Activated T-helper 2 cell treated with anti-CD3 and anti-CD28 coated beads, Interferon-gamma antibody, Interleukin-2, Interleukin-4, amounts not matched to agents 10 μg/mL and 5 μg/mL and 100 μg/mL, durations not matched to agents 14 hours and 24 hours and 36 hours (primary cell): ENCODE results near the gene MYEF2. TPM values are rescaled to one million over a fixed set of nuclear protein-coding genes. Genes with fewer than 3 reads are reported as not detected.

Experiments used
- DNase-seq: peaks from one replicate; pipeline ENCODE4 v3.0.0; 2021; ENCODE audit warnings: low spot score
- H3K27ac Mint-ChIP-seq: one replicate; pipeline ENCODE4 v1.8.0; 2021; ENCODE audit warnings: mixed read lengths
- H3K27me3 Mint-ChIP-seq: one replicate; pipeline ENCODE4 v1.8.0; 2021; ENCODE audit warnings: low read depth, mixed read lengths
- H3K36me3 Mint-ChIP-seq: one replicate; pipeline ENCODE4 v1.8.0; 2021; ENCODE audit warnings: low read depth, mixed read lengths
- H3K4me1 Mint-ChIP-seq: one replicate; pipeline ENCODE4 v1.8.0; 2021; ENCODE audit warnings: low read depth, mixed read lengths
- H3K4me3 Mint-ChIP-seq: one replicate; pipeline ENCODE4 v1.8.0; 2021; ENCODE audit warnings: low read depth, mild to moderate bottlenecking, moderate library complexity, mixed read lengths
- H3K9me3 Mint-ChIP-seq: one replicate; pipeline ENCODE4 v1.8.0; 2021; ENCODE audit warnings: mixed read lengths
- intact Hi-C: fragments of 100-400 bp; cut with micrococcal nuclease; formaldehyde crosslinking; loops from one replicate; pipeline ENCODE4 v1.15.1; 2023
- total RNA-seq: library from RNA; stranded (reverse); gene quantifications from 2 replicates; pipeline ENCODE4 v1.2.3, GENCODE V29; 2022

The MYEF2 gene, protein sequence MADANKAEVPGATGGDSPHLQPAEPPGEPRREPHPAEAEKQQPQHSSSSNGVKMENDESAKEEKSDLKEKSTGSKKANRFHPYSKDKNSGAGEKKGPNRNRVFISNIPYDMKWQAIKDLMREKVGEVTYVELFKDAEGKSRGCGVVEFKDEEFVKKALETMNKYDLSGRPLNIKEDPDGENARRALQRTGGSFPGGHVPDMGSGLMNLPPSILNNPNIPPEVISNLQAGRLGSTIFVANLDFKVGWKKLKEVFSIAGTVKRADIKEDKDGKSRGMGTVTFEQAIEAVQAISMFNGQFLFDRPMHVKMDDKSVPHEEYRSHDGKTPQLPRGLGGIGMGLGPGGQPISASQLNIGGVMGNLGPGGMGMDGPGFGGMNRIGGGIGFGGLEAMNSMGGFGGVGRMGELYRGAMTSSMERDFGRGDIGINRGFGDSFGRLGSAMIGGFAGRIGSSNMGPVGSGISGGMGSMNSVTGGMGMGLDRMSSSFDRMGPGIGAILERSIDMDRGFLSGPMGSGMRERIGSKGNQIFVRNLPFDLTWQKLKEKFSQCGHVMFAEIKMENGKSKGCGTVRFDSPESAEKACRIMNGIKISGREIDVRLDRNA
- 36.3 and 37.7 TPM in 2 replicates for total RNA-seq

DNA sequence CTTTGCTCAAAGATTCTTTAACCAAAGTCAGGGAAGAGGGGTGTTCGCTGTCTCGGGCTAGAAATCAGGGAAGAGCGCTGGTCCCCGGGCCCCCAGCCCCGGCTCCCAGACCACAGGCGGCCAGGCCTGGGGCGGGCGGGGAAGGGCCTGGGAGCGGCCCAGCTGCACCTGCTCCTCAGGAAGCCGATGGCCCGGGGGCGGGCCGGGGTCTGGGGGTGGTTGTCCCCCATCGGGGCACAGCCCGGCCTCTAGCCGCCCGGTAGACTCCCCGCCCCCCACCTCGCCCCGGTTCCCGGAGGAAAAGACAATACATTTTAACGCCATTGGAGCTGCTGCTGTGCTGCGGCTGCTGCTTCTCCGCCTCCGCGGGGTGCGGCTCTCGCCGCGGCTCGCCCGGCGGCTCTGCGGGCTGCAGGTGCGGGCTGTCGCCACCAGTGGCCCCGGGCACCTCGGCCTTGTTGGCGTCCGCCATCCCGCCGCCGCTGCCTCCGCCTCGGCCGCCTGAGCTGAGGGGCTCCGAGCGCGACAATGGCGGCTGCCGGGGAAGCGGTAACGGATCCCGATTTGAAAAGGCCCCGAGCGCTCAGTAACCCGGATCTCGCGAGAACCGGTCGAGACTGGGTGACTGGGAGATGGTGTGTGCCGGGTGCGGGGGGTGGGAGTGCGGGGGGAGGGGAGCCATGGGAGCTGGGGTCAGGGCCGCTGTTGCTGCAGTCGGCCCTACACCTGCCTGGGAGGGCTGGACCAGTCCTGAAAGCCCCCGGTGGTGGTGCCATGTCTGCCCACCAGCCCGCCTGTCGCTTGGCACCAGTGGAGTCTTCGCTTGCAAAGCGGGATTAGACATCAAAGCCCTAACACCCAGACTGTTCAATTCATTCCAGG lies at the start of gene MYEF2:
TSS of gene MYEF2 (minus strand) at position 530 of the 882 bp plus-strand sequence. CDS start at position 472, 58 bp downstream.
- Mint-ChIP-seq H3K36me3 (peaks cover 27% of the 10 kb centered on the region), H3K27ac (peak within 1 kb of the TSS; percentile 93), H3K27me3 (peaks cover 17% of the 10 kb centered on the region), H3K4me3 (peak within 1 kb of the TSS; percentile 90), H3K4me1 (peaks cover 18% of the 10 kb centered on the region), H3K9me3 (peaks cover 18% of the 10 kb centered on the region)
- intact Hi-C loops, result loop anchor here (5.0 kb wide), 1 partner anchor 154 kb away; the partner anchor contains the start of gene DUT
- peak; percentile 73 for DNase-seq

DNA sequence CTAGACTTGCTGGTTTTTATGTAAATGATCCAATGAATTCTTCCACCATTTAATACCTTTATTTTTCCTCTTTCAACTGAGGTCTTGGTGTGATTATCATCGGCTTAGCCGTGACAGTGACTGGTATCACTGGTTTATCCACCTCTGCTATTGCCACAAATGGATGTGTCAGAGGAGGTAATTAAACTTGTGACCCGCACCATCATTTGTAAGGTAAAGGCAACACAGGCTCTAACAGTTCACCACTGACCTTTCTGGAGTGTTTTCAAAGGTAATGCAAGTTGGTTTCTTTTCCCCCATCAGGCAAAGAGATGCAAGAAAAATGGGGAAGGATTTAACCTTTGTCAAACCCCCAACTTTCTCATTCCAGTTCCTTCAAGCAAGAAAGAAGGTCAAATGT lies 47.7 kb upstream of the MYEF2 start:
- Mint-ChIP-seq H3K4me3 (no peak overlapping the region), H3K4me1 (no peaks in the 10 kb centered on the region), H3K36me3 (no peaks in the 10 kb centered on the region), H3K27me3 (peaks cover 4% of the 10 kb centered on the region), H3K9me3 (no peaks in the 10 kb centered on the region), H3K27ac (no peak overlapping the region)
- no peak for DNase-seq
- intact Hi-C loops, result no loop called here

DNA sequence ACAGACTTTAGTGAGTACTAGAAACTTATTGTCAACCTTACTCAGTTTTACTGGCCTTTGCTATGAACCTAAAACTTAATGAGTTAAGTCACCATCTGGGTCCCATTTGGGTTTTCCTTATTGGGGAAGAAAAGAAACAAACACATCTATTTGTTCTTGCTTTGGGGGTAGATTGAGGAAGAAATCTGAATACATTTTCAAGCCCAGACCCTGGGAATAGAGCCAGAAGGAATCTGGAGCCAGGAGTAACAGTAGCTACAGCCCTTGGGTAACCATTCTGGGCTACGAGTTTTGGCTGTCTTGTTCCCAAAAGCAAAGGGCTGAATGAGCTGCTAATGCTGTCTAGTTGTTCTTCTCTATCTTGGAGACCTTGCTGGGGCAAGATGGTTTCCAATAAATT lies 44.5 kb upstream of the MYEF2 start:
- intact Hi-C loops, result no loop called here
- peaks cover 6% of the 10 kb centered on the region for H3K27me3 Mint-ChIP-seq
- DNase-seq, result no peak
- no peak overlapping the region for H3K4me3 Mint-ChIP-seq
- no peaks in the 10 kb centered on the region for H3K36me3 Mint-ChIP-seq
- H3K27ac Mint-ChIP-seq, result no peak overlapping the region
- no peaks in the 10 kb centered on the region for H3K9me3 Mint-ChIP-seq
- H3K4me1 Mint-ChIP-seq, result no peaks in the 10 kb centered on the region

DNA sequence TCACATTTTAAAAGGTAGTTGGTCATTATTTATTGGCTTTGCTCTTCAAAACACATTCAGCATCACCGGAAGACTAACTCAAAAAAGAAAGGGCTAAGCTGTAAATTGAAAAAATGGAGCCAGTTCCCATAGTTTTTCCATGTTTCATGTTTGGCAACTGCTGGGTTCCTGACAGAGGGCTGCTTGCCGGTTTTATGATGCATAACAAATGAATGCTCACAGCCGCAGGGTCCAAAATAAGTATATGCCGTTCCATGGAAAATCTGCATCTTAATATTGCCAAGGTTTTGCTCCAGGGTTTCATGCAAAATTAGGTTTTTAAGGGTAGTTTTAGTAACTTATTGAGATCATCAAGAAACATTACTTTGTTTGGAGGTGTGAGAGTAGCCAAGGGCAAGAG lies 43.8 kb upstream of the MYEF2 start:
- intact Hi-C loops, result no loop called here

DNA sequence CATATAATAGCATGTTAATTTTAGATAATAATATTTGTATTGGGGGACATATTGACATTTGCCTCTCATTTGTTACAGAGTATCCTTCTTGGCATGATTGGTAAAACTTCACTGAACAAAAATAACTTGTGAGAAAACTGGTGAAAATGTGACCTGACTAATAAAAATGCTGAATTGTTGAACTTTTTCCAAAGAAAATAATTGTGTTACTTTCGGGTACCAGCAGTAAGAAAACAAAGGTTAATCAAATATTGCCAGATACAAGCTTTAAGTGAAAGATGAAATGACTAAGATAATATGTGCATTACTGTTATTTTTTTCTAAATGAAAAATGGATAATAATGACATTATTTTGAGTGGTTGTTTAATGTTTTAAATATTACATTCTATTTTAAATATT lies 43.2 kb upstream of the MYEF2 start:
- Mint-ChIP-seq H3K9me3 (no peaks in the 10 kb centered on the region), H3K27ac (no peak overlapping the region), H3K4me3 (no peak overlapping the region), H3K4me1 (no peaks in the 10 kb centered on the region), H3K36me3 (no peaks in the 10 kb centered on the region), H3K27me3 (peaks cover 6% of the 10 kb centered on the region)
- intact Hi-C loops, result no loop called here
- DNase-seq, result no peak

More for the DNA sequence above, 43.8 kb upstream of the MYEF2 start:
- DNase-seq, result no peak
- H3K27ac Mint-ChIP-seq, result no peak overlapping the region
- H3K27me3 Mint-ChIP-seq, result peaks cover 6% of the 10 kb centered on the region
- H3K4me1 Mint-ChIP-seq, result no peaks in the 10 kb centered on the region
- no peaks in the 10 kb centered on the region for H3K36me3 Mint-ChIP-seq
- no peak overlapping the region for H3K4me3 Mint-ChIP-seq
- no peaks in the 10 kb centered on the region for H3K9me3 Mint-ChIP-seq

DNA sequence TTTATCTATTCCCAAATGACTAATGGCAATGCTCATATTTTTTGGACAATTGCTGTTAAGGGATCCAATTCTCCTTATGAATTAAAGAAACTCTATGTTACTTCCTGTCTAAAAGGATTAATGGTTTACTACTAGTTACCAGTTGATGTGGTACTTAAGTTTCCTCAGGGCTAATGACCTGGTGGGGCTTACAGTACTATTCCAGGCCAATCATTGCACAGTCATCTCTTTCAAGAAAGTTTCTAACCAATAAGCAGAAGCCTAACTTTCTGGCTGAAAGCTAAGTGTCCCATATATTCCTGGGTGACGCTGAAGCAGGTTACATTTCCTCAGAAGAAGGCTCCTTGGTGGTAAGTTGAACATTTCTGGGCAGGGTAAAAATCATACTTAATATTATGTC lies 27.9 kb upstream of the MYEF2 start, which contains the start of gene SLC12A1:
TSS of gene SLC12A1 (plus strand) at position 322 of the 400 bp plus-strand sequence. CDS start 1,418 bp downstream, outside the sequence.
- no peaks in the 10 kb centered on the region for H3K4me1 Mint-ChIP-seq
- H3K9me3 Mint-ChIP-seq, result no peaks in the 10 kb centered on the region
- intact Hi-C loops, result no loop called here
- no peak for DNase-seq
- no peaks in the 10 kb centered on the region for H3K36me3 Mint-ChIP-seq
- no peak within 1 kb of the TSS for H3K4me3 Mint-ChIP-seq
- H3K27me3 Mint-ChIP-seq, result peaks cover 8% of the 10 kb centered on the region
- H3K27ac Mint-ChIP-seq, result no peak within 1 kb of the TSS

DNA sequence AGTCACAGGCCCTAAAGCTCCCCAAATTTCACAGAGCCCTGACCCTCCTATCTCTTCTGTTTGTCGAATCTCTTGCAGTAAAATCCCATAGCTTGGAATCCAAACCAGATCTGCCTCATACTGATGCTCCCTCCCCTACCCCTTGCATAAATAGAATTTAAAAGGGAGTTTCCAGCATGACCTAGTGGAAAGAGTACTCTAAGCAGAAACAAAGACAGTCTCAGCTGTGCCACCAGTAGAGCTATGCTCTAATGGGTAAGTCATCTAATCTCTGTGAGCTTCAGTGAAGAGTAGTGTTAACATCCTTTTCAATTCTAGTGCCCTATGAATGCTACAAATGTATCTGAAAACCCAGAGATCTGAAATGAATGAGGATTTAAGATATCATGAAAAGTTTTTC lies 24.0 kb upstream of the MYEF2 start:
- H3K4me1 Mint-ChIP-seq, result no peaks in the 10 kb centered on the region
- DNase-seq, result no peak
- H3K4me3 Mint-ChIP-seq, result no peak overlapping the region
- no peak overlapping the region for H3K27ac Mint-ChIP-seq
- H3K36me3 Mint-ChIP-seq, result no peaks in the 10 kb centered on the region
- no peaks in the 10 kb centered on the region for H3K9me3 Mint-ChIP-seq
- peaks cover 12% of the 10 kb centered on the region for H3K27me3 Mint-ChIP-seq
- intact Hi-C loops, result no loop called here

DNA sequence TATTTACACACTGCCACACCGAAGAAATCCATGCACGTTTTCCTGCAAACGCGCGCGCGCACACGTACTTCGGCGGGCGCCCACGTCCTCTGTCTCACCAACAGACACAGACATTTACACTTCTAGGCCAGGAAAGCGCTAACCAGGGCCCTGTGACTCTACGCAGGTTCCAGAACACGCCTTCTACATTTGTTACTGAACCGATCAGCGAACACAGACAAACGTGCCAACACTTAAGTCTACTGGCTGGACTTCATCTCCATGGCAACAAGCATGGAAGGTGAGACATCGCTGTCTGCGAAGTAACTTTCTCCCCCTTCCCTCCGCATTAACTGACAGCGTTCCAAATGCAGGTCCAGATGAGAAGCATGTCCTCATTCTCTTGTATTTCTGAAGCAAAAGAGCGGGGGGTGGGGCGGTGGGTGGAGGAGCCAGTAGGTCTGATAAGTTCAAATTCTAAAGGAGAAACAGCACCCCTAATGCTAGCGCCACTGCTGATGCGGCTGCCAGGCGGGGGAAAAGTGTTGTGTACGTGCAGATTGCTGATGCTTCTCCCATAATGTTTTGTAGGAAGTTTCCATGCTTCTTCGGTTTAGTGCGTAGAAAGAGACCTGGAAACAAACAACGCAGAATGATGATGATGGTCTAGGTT lies 13.6 kb upstream of the MYEF2 start, which contains the start of gene CTXN2:
TSS of gene CTXN2 (plus strand) at position 92 of the 652 bp plus-strand sequence. CDS start 9,636 bp downstream, outside the sequence.
- no peaks in the 10 kb centered on the region for H3K36me3 Mint-ChIP-seq
- DNase-seq, result no peak
- H3K27me3 Mint-ChIP-seq, result peaks cover 32% of the 10 kb centered on the region
- H3K27ac Mint-ChIP-seq, result no peak within 1 kb of the TSS
- H3K4me1 Mint-ChIP-seq, result peaks cover 4% of the 10 kb centered on the region
- H3K4me3 Mint-ChIP-seq, result peak within 1 kb of the TSS; percentile 38
- intact Hi-C loops, result no loop called here
- no peaks in the 10 kb centered on the region for H3K9me3 Mint-ChIP-seq

DNA sequence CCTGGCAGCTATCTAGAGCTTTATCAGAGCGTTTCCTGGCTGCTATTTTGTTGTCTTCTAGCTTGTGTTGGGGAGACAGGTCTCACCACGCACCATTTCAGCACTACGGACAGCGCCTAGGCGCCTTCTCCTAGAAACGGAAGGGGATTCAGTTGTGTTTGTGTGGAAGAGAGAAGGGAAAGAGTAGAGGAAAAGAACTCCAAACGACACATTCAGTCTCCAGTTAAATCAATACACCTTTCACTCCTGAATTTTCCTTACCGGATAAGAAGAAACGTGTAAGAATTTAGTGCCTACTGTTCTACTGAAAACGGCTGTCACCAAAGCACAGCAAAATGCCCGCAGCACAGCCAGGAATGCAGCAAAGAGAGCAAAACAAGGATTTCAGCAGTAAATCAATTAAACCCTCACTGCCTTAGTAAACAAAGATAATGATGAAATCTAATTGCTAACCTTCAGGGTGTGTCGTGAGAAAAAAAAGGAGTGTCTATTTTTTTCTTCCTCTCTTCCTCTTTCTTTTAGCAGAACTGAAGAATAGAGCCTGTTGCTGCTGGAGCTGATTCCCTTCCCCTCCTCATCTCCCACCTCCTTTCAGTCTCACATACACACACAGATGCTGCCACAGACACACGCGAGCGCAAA lies 13.0 kb upstream of the MYEF2 start:
- Mint-ChIP-seq H3K4me1 (peaks cover 4% of the 10 kb centered on the region), H3K9me3 (no peaks in the 10 kb centered on the region), H3K27me3 (peaks cover 34% of the 10 kb centered on the region), H3K36me3 (no peaks in the 10 kb centered on the region), H3K27ac (no peak overlapping the region), H3K4me3 (peak overlapping the region; percentile 38)
- peak; percentile 34 for DNase-seq
- intact Hi-C loops, result no loop called here

DNA sequence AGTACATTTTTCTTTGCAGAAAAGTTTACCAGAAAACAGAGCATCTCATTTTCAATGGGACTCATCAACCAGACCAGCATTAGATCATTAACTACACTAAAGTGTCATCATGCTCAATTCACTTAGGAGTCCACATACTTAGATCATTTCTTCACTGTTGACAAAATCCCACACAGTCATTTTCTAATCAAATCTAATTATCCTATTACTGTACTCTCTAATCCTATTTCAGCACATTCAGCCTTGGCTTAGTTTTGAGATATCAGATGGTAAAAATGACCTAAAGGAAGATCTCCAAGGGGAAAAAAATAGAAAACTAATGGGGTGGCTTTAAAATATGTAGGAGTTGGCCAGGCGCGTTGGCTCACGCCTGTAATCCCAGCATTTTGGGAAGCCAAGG lies 8.2 kb upstream of the MYEF2 start:
- Mint-ChIP-seq H3K27me3 (peaks cover 29% of the 10 kb centered on the region), H3K4me1 (peaks cover under 1% of the 10 kb centered on the region), H3K9me3 (no peaks in the 10 kb centered on the region), H3K36me3 (no peaks in the 10 kb centered on the region), H3K4me3 (no peak overlapping the region), H3K27ac (no peak overlapping the region)
- no peak for DNase-seq
- intact Hi-C loops, result no loop called here

DNA sequence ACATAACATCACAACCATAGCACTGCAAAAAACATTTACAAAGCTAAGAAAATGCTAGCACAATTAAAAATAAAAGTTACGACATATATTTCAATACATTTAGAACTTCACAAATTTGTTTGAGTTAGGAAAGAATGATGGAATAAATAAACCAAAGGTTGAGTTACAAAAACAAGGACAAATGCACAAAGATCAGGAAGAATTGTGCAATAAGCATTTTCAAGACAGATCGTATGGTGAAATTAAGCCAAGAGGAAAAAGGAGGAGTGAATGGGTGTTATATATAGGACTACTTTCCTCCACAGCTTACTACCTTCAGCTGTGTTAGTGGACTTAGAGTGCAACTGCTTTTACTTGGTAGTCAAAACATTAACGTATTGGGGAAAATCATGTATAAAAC lies 7.4 kb upstream of the MYEF2 start:
- H3K4me1 Mint-ChIP-seq, result no peaks in the 10 kb centered on the region
- no peaks in the 10 kb centered on the region for H3K9me3 Mint-ChIP-seq

DNA sequence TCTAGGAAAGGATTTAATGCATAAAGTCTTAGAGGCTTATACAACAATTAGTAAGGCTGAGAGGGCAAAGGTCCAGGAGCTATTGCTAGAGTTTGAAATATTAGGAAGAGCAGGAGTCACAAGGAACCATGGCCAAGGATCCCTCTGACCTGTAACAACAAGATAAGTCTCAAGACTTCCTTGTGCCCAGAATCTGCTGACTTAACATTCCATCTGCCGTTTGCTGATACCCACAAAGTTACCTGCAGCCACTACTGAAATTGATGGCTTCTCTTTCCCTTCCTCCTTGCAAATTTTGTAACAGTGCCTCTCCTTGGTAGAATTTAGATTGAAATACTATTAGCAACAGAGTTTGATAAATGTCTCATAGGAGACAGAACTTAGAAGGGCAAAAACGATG lies 4.7 kb upstream of the MYEF2 start:
- no peaks in the 10 kb centered on the region for H3K36me3 Mint-ChIP-seq
- no peaks in the 10 kb centered on the region for H3K4me1 Mint-ChIP-seq
- H3K9me3 Mint-ChIP-seq, result no peaks in the 10 kb centered on the region
- H3K27me3 Mint-ChIP-seq, result peaks cover 30% of the 10 kb centered on the region
- H3K4me3 Mint-ChIP-seq, result no peak overlapping the region
- intact Hi-C loops, result no loop called here
- no peak overlapping the region for H3K27ac Mint-ChIP-seq
- DNase-seq, result no peak

More for the DNA sequence above, 7.4 kb upstream of the MYEF2 start:
- Mint-ChIP-seq H3K27me3 (peaks cover 27% of the 10 kb centered on the region), H3K27ac (no peak overlapping the region), H3K36me3 (no peaks in the 10 kb centered on the region), H3K4me3 (no peak overlapping the region)
- intact Hi-C loops, result no loop called here
- no peak for DNase-seq
